ENCODE results near the gene CLEC20A.

The CLEC20A gene

DNA sequence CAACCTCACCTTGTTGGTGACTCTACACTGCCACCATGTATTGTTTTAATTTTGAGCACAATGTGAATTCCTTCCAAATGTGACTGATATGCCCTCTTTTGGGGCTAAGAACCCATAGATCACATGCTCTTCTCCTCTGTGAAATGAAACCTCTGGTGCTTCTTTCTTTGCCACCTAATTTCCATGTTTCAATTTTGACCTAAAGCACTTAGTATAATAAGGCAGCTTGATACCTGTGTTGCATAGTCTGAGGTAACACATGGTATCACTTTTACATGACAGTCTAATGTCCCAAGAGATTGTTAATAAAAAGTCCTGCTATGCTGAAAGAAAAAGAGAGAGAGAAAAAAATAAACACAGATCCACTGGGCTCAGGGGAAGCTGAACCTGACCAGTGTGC is 24.2 kb downstream of the CLEC20A start:
- DNase-seq (ENCODE audit: low read depth) = no peak

DNA sequence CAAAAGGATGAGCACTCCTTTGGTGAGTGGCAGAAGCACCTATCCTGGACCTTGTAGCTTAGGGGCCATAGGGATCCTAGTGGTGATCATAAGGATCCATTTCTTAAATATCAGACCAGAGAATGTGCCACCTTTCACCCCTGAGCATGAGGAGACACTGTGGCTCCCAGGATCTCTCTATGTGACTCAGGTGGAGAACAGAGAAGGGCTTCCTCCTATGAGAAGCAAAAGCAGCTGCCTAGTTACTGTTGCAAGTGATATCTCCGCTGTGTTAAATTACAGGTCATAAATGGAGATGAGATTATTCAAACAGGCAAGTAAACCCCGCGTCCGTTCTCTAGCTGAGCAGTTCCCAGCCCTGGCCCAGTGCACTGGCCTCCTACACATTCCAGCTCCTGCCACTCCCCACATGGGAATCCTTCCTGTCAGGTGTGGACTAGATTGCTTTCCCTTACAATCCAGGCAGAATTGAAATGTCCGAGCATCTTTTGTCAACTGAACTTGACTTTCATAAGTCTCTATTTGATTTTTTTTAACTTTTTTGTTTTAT is 26.3 kb downstream of the CLEC20A start:
- DNase-seq (ENCODE audit: low read depth) = no peak

DNA sequence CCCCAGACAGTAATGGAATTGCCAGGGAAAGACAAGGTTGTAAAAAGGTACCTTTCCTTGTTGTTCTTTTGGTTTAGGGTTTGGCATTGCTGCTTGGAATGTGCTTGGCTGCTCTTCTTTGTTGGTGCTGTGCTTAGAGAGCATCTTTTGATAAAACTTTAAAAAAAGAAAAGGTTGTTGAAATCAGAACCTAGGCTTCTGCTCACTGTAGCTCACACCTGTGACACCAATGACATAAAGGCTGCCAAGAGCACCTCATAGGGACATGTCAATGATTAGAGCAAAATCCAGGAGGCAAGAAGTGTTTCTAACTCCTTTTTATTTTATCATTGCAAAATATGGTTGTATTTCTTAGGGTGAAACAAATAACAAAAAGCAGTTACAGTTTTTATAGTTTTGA is 28.9 kb downstream of the CLEC20A start:
- DNase-seq (ENCODE audit: low read depth) = no peak

- no peak for DNase-seq (ENCODE audit: low read depth)
Observed at GRCh38 chr1:178465011-178465410, 31.8 kb downstream of the CLEC20A start.

GRCh38 chr1:178464566-178464965 is 32.2 kb downstream of the CLEC20A start:
- no peak for DNase-seq (ENCODE audit: low read depth)

DNA sequence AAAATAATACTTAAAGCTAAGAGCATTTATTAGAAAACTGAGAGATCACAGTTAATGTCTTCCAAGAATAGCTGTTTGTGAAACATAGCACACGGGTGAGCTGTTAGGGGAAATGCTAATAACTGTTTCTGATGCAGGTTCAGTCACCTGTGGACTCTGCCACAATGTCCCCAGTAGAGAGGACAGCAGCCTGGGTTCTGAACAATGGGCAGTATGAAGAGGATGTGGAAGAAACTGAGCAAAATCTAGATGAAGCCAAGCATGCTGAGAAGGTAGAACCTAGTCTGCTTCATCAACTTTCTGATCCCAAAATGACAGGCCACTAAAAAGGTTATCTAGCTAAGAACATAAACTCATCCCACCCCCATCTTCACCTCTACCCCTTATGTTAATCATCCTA is 32.6 kb downstream of the CLEC20A start:
- no peak for DNase-seq (ENCODE audit: low read depth)

GRCh38 chr1:178461701-178462100 is 35.1 kb downstream of the CLEC20A start:
- DNase-seq (ENCODE audit: low read depth) = no peak

DNA sequence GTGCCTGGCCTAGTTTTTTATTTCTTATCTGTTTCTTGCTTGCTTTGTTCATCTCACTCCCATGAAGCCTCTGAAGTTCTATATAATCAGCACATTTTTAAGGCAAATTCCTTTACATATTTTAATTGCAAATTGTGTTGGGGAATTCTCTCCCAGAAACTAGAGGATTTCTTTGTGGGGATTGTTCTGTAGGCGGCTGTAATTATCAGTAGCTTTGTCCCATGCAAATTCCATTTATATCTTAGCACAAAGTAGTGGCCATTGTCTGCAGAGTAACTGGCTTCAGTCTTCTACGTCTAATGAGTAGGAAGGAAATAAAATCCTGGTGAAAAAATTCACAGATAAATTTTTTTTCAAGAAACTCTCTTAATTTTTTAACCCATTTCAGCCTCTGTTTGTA is 35.7 kb downstream of the CLEC20A start:
- DNase-seq (ENCODE audit: low read depth) = no peak

DNA sequence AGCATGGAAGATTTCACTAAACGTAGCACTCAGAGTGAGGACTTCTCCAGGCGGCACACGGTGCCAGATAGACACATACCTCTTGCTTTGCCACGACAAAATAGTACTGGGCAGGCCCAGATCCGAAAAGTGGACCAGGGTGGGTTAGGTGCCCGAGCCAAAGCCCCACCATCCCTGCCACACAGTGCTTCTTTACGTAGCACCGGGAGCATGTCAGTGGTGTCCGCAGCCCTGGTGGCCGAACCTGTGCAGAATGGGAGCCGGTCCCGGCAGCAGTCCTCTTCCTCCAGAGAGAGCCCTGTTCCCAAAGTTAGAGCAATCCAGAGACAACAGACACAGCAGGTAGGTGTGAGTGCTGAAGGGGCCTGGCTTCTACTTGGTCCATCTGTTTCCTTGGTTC is 38.6 kb downstream of the CLEC20A start:
- DNase-seq (ENCODE audit: low read depth) = no peak

DNA sequence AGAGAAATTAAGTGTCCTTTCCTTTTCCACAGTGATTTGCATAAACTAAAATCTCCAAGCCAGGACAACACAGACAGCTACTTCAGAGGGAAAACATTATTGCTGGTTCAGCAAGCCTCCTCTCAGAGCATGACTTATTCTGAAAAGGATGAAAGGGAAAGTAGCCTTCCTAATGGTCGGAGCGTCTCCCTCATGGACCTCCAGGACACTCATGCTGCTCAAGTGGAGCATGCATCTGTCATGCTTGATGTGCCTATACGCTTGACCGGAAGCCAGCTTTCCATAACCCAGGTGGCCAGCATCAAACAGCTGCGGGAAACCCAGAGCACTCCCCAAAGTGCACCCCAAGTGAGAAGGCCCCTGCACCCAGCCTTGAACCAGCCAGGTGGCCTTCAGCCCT is 39.1 kb downstream of the CLEC20A start:
- no peak for DNase-seq (ENCODE audit: low read depth)

GRCh38 chr1:178456472-178456871 is 40.3 kb downstream of the CLEC20A start:
- DNase-seq (ENCODE audit: low read depth) = no peak

DNA sequence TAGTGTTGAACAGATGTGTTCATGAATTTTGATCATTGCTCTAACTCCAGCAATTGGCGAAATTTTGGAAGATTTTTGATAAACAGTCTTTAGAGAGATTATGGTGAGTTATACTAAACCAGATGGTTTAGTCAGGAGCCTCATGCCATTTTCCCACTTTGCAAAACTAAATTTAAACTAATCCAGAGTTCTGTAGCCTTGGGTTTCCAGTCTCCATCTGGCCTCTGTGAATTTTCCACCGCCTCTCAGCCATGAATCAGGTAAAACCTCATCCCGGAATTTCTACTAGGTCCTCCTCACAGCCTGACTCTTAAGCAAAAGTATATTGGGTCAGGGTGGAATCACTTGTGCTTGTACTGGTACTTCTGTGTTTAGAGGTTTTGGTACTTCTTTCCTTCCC is 44.8 kb downstream of the CLEC20A start:
- no peak for DNase-seq (ENCODE audit: low read depth)

DNA sequence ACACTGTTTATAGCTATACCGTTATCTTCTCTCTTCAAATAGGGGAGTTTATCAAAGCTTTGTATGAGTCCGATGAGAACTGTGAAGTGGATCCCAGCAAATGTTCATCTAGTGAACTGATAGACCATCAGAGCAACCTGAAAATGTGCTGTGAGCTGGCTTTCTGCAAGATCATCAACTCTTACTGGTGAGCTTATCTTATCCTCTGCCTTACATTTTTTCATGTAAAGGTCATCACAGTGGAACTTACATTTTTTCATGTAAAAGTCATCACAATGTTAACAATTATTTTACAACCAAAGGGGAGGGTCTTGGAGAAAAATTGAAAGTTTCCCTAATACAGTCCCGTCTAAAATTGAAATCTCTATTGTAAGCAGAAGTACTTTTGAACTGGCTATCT is 45.2 kb downstream of the CLEC20A start:
- no peak for DNase-seq (ENCODE audit: low read depth)

- DNase-seq (ENCODE audit: low read depth) = no peak
Observed at GRCh38 chr1:178450871-178451270, 45.9 kb downstream of the CLEC20A start.

- DNase-seq (ENCODE audit: low read depth) = no peak
Observed at GRCh38 chr1:178442925-178443324, 53.8 kb downstream of the CLEC20A start.

DNA sequence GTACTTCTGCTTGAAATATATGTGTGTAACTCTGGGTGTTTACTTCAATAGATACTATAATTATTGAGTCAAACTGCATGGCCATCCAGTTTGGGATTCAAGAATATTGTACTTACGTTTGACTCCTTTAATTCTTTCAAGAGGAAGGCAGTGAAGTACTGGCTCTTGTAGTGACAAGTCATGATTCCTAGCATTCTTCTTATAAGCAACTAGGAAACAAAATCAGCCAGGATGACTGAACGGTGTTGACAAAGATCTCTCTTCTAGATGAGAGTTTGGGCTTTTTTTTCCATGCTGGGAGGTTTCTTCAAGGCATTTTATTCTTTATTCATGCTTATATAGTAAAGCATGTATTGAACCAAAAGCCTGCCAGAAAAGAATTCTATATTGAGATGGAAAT is 58.3 kb downstream of the CLEC20A start:
- DNase-seq (ENCODE audit: low read depth) = no peak

GRCh38 chr1:178436899-178437298 is 59.9 kb downstream of the CLEC20A start:
- no peak for DNase-seq (ENCODE audit: low read depth)

DNA sequence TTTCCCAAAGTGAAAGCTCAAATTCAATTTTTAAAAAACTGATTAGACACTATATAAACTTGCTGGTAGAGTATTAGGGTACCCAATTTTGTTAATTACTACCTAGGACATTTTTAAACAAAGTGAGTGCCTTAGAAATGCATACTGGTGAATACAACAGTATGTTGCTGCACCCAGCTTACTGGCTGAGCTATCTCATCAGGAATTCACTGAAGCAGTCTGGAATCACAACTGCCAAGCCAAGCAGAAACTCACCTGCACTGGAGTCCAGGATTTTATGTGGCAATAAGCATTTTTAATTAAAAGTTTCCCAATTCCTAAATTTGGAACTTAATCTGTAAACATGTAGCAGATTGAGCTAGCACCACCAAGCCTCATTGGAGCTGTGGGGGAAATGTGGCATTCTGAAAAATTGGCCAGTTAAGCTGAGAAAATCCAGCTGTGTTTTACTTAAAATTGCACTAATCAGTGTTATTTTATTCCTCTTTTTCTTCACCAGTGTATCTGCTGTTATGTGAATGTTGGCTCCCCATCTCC is 61.8 kb downstream of the CLEC20A start:
- no peak for DNase-seq (ENCODE audit: low read depth)

GRCh38 chr1:178434360-178434759 is 62.4 kb downstream of the CLEC20A start:
- no peak for DNase-seq (ENCODE audit: low read depth)
